ENCODE data around the gene ZC3HAV1. TPM values are rescaled to one million over a fixed set of nuclear protein-coding genes. Genes with fewer than 3 reads are reported as not detected.
A peak's percentile ranks its signal among the peaks of the same experiment; 100 is the strongest.
"Not testable (repeated sequence)": the region's sequence is repeated elsewhere in the genome, so short reads cannot be mapped to it uniquely, and the experiment has no call there.

Gene ZC3HAV1
- total RNA-seq, 1 donor = 122 TPM

- Histone ChIP-seq H3K4me1 (ENCODE audit: insufficient read depth, low read length) (peaks cover 34% of the 10 kb centered on the region), H3K27me3 (ENCODE audit: insufficient read depth, low read length) (no peaks in the 10 kb centered on the region), H3K4me3 (ENCODE audit: low read length) (no peak overlapping the region), H3K9me3 (ENCODE audit: low read depth, low read length) (no peaks in the 10 kb centered on the region)
Observed at GRCh38 chr7:139038691-139039090, 70.8 kb downstream of the ZC3HAV1 start.

DNA sequence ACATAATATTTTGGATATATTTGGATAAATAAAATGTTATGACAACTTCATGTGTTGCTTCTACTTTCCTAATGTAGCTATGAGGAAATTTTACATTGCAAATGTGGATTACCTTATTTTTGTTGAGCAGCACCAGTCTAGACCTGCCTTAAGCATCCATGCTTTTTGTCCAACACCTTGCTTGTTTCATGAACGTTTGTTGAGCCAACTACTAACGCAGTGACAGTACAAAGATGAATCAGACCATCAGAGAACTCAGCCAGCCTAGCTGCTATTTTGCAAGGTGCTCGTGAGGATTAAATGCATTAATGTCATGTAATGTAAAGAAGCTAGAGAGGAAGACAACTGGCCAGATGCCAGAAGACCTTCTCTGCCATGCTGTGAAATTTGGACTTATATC, 72.6 kb downstream of the ZC3HAV1 start:
- Histone ChIP-seq H3K27me3 (ENCODE audit: insufficient read depth, low read length) (no peaks in the 10 kb centered on the region), H3K4me3 (ENCODE audit: low read length) (no peak overlapping the region), H3K9me3 (ENCODE audit: low read depth, low read length) (no peaks in the 10 kb centered on the region), H3K4me1 (ENCODE audit: insufficient read depth, low read length) (peaks cover 18% of the 10 kb centered on the region)

GRCh38 chr7:139035586-139036353, 73.8 kb downstream of the ZC3HAV1 start, which contains the start of gene ZC3HAV1L:
Gene ZC3HAV1L (minus strand): TSS chr7:139036042. CDS start chr7:139036017, 25 bp downstream.
- no peaks in the 10 kb centered on the region for H3K27me3 ChIP-seq (ENCODE audit: insufficient read depth, low read length)
- H3K4me1 ChIP-seq (ENCODE audit: insufficient read depth, low read length) = peaks cover 18% of the 10 kb centered on the region
- H3K4me3 ChIP-seq (ENCODE audit: low read length) = peak within 1 kb of the TSS; percentile 41
- no peaks in the 10 kb centered on the region for H3K9me3 ChIP-seq (ENCODE audit: low read depth, low read length)

DNA sequence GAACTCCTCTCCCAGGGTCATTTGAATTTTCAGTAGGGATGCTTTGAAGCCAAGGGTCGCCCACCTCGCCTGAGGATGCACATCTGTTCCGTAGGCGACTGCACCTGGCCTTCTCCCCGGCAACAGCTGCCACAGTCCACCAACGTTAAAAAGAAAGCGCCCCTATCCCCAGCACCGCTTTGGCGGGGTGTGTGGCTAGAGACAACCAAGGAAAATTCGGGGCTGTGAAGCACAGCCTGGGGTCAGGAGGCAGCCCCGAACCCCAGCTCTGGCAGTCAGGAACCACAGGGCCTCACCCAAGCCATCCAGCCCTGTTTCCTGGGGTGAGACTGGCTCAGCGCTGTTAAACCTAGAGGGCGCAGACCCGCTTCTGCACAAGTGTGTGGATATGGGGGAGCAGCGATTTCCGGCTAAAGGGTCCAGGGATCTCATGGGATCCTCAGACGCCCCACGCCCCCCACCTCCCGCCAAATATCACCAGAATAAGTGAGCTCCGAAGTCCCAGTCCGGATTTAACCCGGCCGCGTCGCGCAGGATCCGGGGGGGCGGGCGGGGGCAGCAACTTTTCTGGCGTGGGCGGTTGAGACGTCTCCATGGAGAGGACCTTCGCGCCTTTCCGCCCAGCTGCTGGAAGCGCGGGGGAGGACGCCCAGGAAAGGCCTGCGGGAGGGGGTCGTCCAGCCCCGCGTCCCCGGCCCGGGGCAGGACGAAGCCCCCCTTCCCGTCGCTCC, 74.5 kb downstream of the ZC3HAV1 start:
- Histone ChIP-seq H3K4me1 (ENCODE audit: insufficient read depth, low read length) (peaks cover 18% of the 10 kb centered on the region), H3K27me3 (ENCODE audit: insufficient read depth, low read length) (no peaks in the 10 kb centered on the region), H3K4me3 (ENCODE audit: low read length) (peak overlapping the region; percentile 41), H3K9me3 (ENCODE audit: low read depth, low read length) (no peaks in the 10 kb centered on the region)

DNA sequence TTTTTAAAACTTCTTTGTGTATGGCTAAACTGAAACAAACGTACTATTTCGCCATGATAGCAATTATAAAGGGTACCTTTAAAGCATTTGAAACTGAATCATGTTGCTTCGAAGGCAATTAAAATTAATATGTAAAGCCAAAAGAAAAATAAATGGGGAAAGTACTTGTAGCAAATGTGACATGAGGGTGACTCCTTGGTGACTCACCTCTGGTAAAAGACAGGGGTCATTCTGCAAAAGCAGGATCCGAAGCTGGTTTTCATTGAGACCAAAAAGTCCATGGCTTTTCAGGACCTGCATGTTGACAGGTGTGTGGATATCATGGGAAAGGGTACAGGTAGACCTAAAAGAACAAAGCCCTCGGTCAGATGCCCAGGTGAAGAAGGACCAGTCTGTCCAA, 75.2 kb downstream of the ZC3HAV1 start:
- H3K9me3 ChIP-seq (ENCODE audit: low read depth, low read length) = no peaks in the 10 kb centered on the region

DNA sequence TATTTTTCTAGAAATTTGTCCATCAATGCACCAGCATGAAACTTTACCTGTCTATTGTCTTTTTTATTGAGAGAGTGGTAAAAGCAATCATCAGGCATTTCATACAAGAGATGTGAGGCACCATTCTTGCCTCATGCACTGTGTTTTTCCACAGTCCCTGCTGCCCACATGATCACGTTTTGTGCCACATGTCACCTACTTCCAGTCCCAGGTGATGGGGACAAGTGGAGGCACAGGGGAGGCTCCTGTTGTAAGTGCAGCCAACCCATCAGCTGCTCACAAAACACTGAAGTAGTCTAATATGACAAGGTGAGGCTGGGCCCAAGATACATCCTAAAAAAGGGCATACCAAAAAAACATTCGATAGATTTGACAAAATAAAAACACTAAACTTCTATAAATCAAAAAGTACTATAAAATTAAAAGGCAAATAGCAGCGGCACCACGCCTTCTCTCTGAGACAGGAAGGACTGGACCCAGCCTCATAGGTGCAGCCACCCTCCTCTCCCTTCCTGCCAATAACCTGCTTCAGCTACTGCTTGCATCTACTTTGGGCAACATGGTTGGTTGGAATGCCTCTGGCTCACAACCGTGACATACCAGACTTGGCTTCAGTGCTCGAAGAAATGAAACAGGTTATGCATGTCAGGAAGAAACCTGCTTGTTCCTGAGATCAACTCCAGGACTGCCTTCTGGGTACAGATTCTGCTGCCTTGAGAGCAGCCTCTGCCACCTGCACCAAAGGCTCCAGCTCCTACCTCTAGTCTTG, 76.0 kb downstream of the ZC3HAV1 start:
- Histone ChIP-seq H3K4me1 (ENCODE audit: insufficient read depth, low read length) (peaks cover 18% of the 10 kb centered on the region), H3K9me3 (ENCODE audit: low read depth, low read length) (no peaks in the 10 kb centered on the region), H3K27me3 (ENCODE audit: insufficient read depth, low read length) (no peaks in the 10 kb centered on the region), H3K4me3 (ENCODE audit: low read length) (no peak overlapping the region)

More for the DNA sequence above, 75.2 kb downstream of the ZC3HAV1 start:
- H3K27me3 ChIP-seq (ENCODE audit: insufficient read depth, low read length) = no peaks in the 10 kb centered on the region
- H3K4me3 ChIP-seq (ENCODE audit: low read length) = no peak overlapping the region
- H3K4me1 ChIP-seq (ENCODE audit: insufficient read depth, low read length) = peaks cover 18% of the 10 kb centered on the region

- Histone ChIP-seq H3K4me1 (ENCODE audit: insufficient read depth, low read length) (peaks cover 18% of the 10 kb centered on the region), H3K27me3 (ENCODE audit: insufficient read depth, low read length) (no peaks in the 10 kb centered on the region), H3K4me3 (ENCODE audit: low read length) (no peak overlapping the region), H3K9me3 (ENCODE audit: low read depth, low read length) (no peaks in the 10 kb centered on the region)
Observed at GRCh38 chr7:139032473-139032872, 77.0 kb downstream of the ZC3HAV1 start.

DNA sequence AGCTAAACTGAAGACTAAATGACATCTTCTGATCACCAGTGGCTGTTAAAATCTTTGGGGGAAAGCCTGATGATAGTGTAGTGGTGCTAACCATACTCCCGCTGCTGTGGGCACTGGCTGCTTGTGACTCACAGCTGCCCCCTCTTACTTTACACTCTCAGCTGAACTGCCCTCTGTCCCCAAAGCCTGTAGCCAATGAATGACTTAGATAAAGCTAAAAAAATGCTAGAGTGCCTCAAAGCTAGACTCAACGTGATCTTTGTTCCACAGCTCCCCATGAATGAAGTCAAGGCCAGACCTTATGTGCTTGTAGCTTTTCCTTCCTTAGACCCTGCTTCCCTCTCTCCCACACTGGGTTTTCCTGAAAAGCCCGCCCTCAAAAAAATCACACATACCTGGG, 80.2 kb downstream of the ZC3HAV1 start:
- Histone ChIP-seq H3K4me3 (ENCODE audit: low read length) (no peak overlapping the region), H3K9me3 (ENCODE audit: low read depth, low read length) (no peaks in the 10 kb centered on the region), H3K4me1 (ENCODE audit: insufficient read depth, low read length) (no peaks in the 10 kb centered on the region), H3K27me3 (ENCODE audit: insufficient read depth, low read length) (no peaks in the 10 kb centered on the region)

- no peaks in the 10 kb centered on the region for H3K27me3 ChIP-seq (ENCODE audit: insufficient read depth, low read length)
Observed at GRCh38 chr7:139026551-139026950, 83.0 kb downstream of the ZC3HAV1 start.

DNA sequence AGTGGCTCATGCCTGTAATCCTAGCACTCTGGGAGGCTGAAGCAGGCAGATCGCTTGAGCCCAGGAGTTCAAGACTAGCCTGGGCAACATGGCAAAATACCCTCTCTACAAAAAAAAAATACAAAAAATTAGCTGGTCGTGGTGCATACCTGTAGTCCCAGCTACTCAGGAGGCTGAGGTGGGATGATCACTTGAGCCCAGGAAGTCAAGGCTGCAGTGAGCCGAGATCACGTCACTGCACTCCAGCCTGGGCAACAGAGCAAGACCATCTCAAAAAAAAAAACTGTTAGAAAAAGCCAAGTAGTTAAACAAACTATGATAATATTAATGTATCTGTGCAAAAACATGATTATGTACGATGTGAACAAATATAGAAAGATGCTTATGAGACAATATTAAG, 83.7 kb downstream of the ZC3HAV1 start:
- not testable (repeated sequence) for H3K27me3 ChIP-seq (ENCODE audit: insufficient read depth, low read length); H3K4me3 ChIP-seq (ENCODE audit: low read length); H3K4me1 ChIP-seq (ENCODE audit: insufficient read depth, low read length); H3K9me3 ChIP-seq (ENCODE audit: low read depth, low read length)

More at GRCh38 chr7:139026551-139026950, 83.0 kb downstream of the ZC3HAV1 start:
- Histone ChIP-seq H3K9me3 (ENCODE audit: low read depth, low read length) (no peaks in the 10 kb centered on the region), H3K4me1 (ENCODE audit: insufficient read depth, low read length) (no peaks in the 10 kb centered on the region), H3K4me3 (ENCODE audit: low read length) (no peak overlapping the region)

DNA sequence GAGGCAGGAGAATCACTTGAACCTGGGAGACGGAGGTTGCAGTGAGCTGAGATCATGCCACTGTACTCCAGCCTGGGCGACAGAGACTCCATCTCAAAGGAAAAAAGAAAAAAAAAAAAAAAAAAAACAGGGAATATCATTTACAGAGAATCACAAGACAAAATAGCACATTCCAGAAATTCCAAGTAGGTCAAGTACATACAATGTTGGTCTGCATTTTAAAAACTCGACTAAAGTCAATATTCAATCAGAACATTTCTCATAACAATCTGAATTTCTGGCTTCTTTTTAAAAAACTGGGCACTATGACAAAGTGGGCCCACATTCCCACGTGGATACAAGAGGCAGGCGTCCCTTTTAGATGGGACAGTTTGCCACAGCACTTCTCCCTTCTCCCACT, 86.4 kb downstream of the ZC3HAV1 start:
- Histone ChIP-seq H3K27me3 (ENCODE audit: insufficient read depth, low read length) (no peaks in the 10 kb centered on the region), H3K4me3 (ENCODE audit: low read length) (no peak overlapping the region), H3K4me1 (ENCODE audit: insufficient read depth, low read length) (no peaks in the 10 kb centered on the region), H3K9me3 (ENCODE audit: low read depth, low read length) (no peaks in the 10 kb centered on the region)

- no peaks in the 10 kb centered on the region for H3K9me3 ChIP-seq (ENCODE audit: low read depth, low read length)
- H3K4me3 ChIP-seq (ENCODE audit: low read length) = no peak overlapping the region
- H3K27me3 ChIP-seq (ENCODE audit: insufficient read depth, low read length) = no peaks in the 10 kb centered on the region
- H3K4me1 ChIP-seq (ENCODE audit: insufficient read depth, low read length) = no peaks in the 10 kb centered on the region
Observed at GRCh38 chr7:139022286-139022685, 87.2 kb downstream of the ZC3HAV1 start.

- Histone ChIP-seq H3K27me3 (ENCODE audit: insufficient read depth, low read length) (no peaks in the 10 kb centered on the region), H3K9me3 (ENCODE audit: low read depth, low read length) (no peaks in the 10 kb centered on the region), H3K4me3 (ENCODE audit: low read length) (no peak overlapping the region), H3K4me1 (ENCODE audit: insufficient read depth, low read length) (no peaks in the 10 kb centered on the region)
Observed at GRCh38 chr7:139018910-139019309, 90.6 kb downstream of the ZC3HAV1 start.

- no peaks in the 10 kb centered on the region for H3K4me1 ChIP-seq (ENCODE audit: insufficient read depth, low read length)
- no peak overlapping the region for H3K4me3 ChIP-seq (ENCODE audit: low read length)
- H3K9me3 ChIP-seq (ENCODE audit: low read depth, low read length) = no peaks in the 10 kb centered on the region
- H3K27me3 ChIP-seq (ENCODE audit: insufficient read depth, low read length) = no peaks in the 10 kb centered on the region
Observed at GRCh38 chr7:139016931-139017511, 92.5 kb downstream of the ZC3HAV1 start.

GRCh38 chr7:139011373-139011772, 98.1 kb downstream of the ZC3HAV1 start:
- Histone ChIP-seq H3K27me3 (ENCODE audit: insufficient read depth, low read length) (no peaks in the 10 kb centered on the region), H3K9me3 (ENCODE audit: low read depth, low read length) (no peaks in the 10 kb centered on the region), H3K4me1 (ENCODE audit: insufficient read depth, low read length) (no peaks in the 10 kb centered on the region), H3K4me3 (ENCODE audit: low read length) (no peak overlapping the region)

All from mononuclear cell (primary cell).